Ureter (tissue), 1 donor: ENCODE data around the gene CBLIF. TPM values are rescaled to one million over a fixed set of nuclear protein-coding genes. Genes with fewer than 3 reads are reported as not detected.
"Not testable (repeated sequence)": the region's sequence is repeated elsewhere in the genome, so short reads cannot be mapped to it uniquely, and the experiment has no call there.

Experiments
- DNase-seq: peaks from one replicate; pipeline ENCODE4 v3.0.0-alpha.2; 2020; ENCODE audit warnings: low spot score
- total RNA-seq: library from RNA; stranded (reverse); gene quantifications from one replicate; pipeline ENCODE4 v1.2.4, GENCODE V29; 2023
- donor health status: DM: yes; HTN: yes; CAD: no.

Gene CBLIF
- total RNA-seq, 1 donor from 2014 or later: not detected

GRCh38 chr11:59794417-59794816, 50.9 kb downstream of the CBLIF start:
- no peak for DNase-seq

GRCh38 chr11:59792507-59792906, 52.8 kb downstream of the CBLIF start:
- no peak for DNase-seq

GRCh38 chr11:59791639-59792038, 53.7 kb downstream of the CBLIF start:
- DNase-seq: no peak

GRCh38 chr11:59787816-59788215, 57.5 kb downstream of the CBLIF start:
- DNase-seq: no peak

GRCh38 chr11:59787255-59787588, 58.1 kb downstream of the CBLIF start:
- DNase-seq: no peak

- no peak for DNase-seq
Measured at GRCh38 chr11:59785818-59786217, 59.5 kb downstream of the CBLIF start.

- DNase-seq: not testable (repeated sequence)
Measured at GRCh38 chr11:59784441-59784840, 60.9 kb downstream of the CBLIF start.

- DNase-seq: no peak
Measured at GRCh38 chr11:59783632-59784090, 61.6 kb downstream of the CBLIF start.

GRCh38 chr11:59782080-59782479, 63.2 kb downstream of the CBLIF start:
- no peak for DNase-seq

- no peak for DNase-seq
Measured at GRCh38 chr11:59779487-59779886, 65.8 kb downstream of the CBLIF start.

Other genes with a start within 250 kb of the CBLIF start
- 73.1 TPM for gene OSBP, start 229.7 kb downstream of the CBLIF start, total RNA-seq
- gene PATL1, start 176.5 kb downstream of the CBLIF start, total RNA-seq: 38.1 TPM
- gene OR10V1, start 131.7 kb downstream of the CBLIF start, total RNA-seq: not detected
- 31.8 TPM for gene STX3, start 90.1 kb downstream of the CBLIF start, total RNA-seq
- gene MRPL16, start 34.7 kb downstream of the CBLIF start, total RNA-seq: 40.1 TPM
- 3.3 TPM for gene TCN1, start 21.0 kb upstream of the CBLIF start, total RNA-seq
- gene OOSP3, start 33.3 kb upstream of the CBLIF start, total RNA-seq: not detected
- gene OOSP1, start 92.9 kb upstream of the CBLIF start, total RNA-seq: not detected
- not detected for gene OOSP4A, start 118.5 kb upstream of the CBLIF start, total RNA-seq
- gene OOSP4B, start 171.7 kb upstream of the CBLIF start, total RNA-seq: not detected
- gene OOSP2, start 194.9 kb upstream of the CBLIF start, total RNA-seq: not detected
- not detected for gene MS4A3, start 211.2 kb upstream of the CBLIF start, total RNA-seq
- gene MS4A2, start 243.2 kb upstream of the CBLIF start, total RNA-seq: 3.0 TPM